Erythroblast (primary cell): ENCODE results near the gene ADK.

Experiments
- GATA1 ChIP-seq: IDR thresholded peaks from 2 replicates; pipeline ENCODE4 v1.6.1; 2011; ENCODE audit warnings: low read depth, mild to moderate bottlenecking, control low read depth, low read length, moderate library complexity
- POLR2A ChIP-seq: IDR thresholded peaks from 2 replicates; pipeline ENCODE4 v1.6.1; 2011; ENCODE audit warnings: mild to moderate bottlenecking, low read length

GRCh38 chr10:74755273-74755672 is 604.3 kb downstream of the ADK start:
- TF ChIP-seq POLR2A (no peak), GATA1 (no peak)
